Heart left ventricle (tissue), 16 donors: Measurements from ENCODE around the gene PDCD6IP. TPM values are rescaled to one million over a fixed set of nuclear protein-coding genes. Genes with fewer than 3 reads are reported as not detected.
"Not testable (repeated sequence)": the region's sequence is repeated elsewhere in the genome, so short reads cannot be mapped to it uniquely, and the experiment has no call there.

Source experiments
- ATAC-seq, 4 donors: fragments of 200-7000 bp; cut with Tn5 transposase; one replicate each; pipeline ENCODE4 v1.9.1; 2020 to 2022; ENCODE audit warnings: moderate library complexity in 4 of 4, mild to moderate bottlenecking in 3 of 4, moderate number of reproducible peaks in 1 of 4
- DNase-seq, 5 donors: peaks; one replicate each; pipeline ENCODE4 v3.0.0-alpha.2; 2020
- H3K27ac ChIP-seq, 12 donors: fragments of 200-600 bp; sonication (generic) in 4 of 12; one replicate each; pipeline versions ENCODE4 v1.5.0 to v1.8.0; 2016 to 2022; ENCODE audit warnings: mild to moderate bottlenecking in 2 of 12
- H3K27me3 ChIP-seq, 9 donors: fragments of 200-600 bp; sonication (generic) in 2 of 9; one replicate each; pipeline versions ENCODE4 v1.5.1 to v1.8.0; 2016 to 2022; ENCODE audit warnings: mild to moderate bottlenecking in 3 of 9
- H3K36me3 ChIP-seq, 9 donors: fragments of 200-600 bp; sonication (generic) in 2 of 9; one replicate each; pipeline versions ENCODE4 v1.5.0 to v1.8.0; 2018 to 2022; ENCODE audit warnings: mild to moderate bottlenecking in 2 of 9
- H3K4me1 ChIP-seq, 12 donors: fragments of 200-600 bp; sonication (generic) in 4 of 12; one replicate each; pipeline versions ENCODE4 v1.5.0 to v1.8.0; 2016 to 2022; ENCODE audit warnings: mild to moderate bottlenecking in 3 of 12
- H3K4me3 ChIP-seq, 12 donors: fragments of 200-600 bp; sonication (generic) in 4 of 12; one replicate each; pipeline versions ENCODE4 v1.5.0 to v1.8.0; 2017 to 2022; ENCODE audit warnings: mild to moderate bottlenecking in 9 of 12, moderate library complexity in 4 of 12
- H3K9me3 ChIP-seq, 12 donors: fragments of 200-600 bp; sonication (generic) in 4 of 12; one replicate each; pipeline versions ENCODE4 v1.5.0 to v1.8.0; 2016 to 2022; ENCODE audit warnings: mild to moderate bottlenecking in 1 of 12
- POLR2A ChIP-seq, 2 donors: fragments of 450-650 bp; IDR thresholded peaks; one replicate each; pipeline ENCODE4 v1.6.1; 2017; ENCODE audit warnings: antibody characterized with exemption in 2 of 2, mild to moderate bottlenecking in 2 of 2, moderate library complexity in 2 of 2
- WGBS, 4 donors: extraction: QIAGEN DNeasy Blood & Tissue Kit in 2 of 4; methylation state at CpG; one replicate each; pipeline versions ENCODE4 v1.1.5 to v1.1.7; 2013 to 2018; 5-methylcytosine and 5-hydroxymethylcytosine counted together
- intact Hi-C, 10 donors: fragments of 100-400 bp; cut with DNase I; formaldehyde crosslinking; loops; one replicate each; pipeline versions ENCODE4 v1.11.1 to v1.14.2; 2022
- polyA plus RNA-seq, 2 donors: library from polyadenylated mRNA; stranded (reverse); fragments of 200-250 nt; gene quantifications; one replicate each; pipeline ENCODE4 v1.2.3, GENCODE V29; 2013
- total RNA-seq, 9 donors: library from RNA; depleted of rRNA in 2 of 9; stranded (reverse); fragments of >200 nt in 2 of 9; fragmentation: NEBNext Ultra II Directional in 3 of 9; extraction: Animal tissue kit (Norgen Biotek cat#: 25700) in 3 of 9; gene quantifications; one replicate each; pipeline versions ENCODE4 v1.1.0 to v1.2.4, GENCODE V29; 2016 to 2023
- TF ChIP-seq, protein P1 (sequence below), 12 donors: fragments of 200-600 bp; sonication (generic) in 4 of 12; IDR thresholded peaks; one replicate each; pipeline versions ENCODE4 v1.5.0 to v1.8.0; 2018 to 2022; ENCODE audit warnings: antibody characterized with exemption in 12 of 12, mild to moderate bottlenecking in 5 of 12
- donor health status: ischemic (EF 13 %, LVEDD 7.1; RV severe dilation, severe dysfunction).
- donor health status: healthy with polysubstance abuse.
- donor health status: DM: no; HTN: yes; CAD: no.
- donor health status: DM: no; HTN: no; CAD: no.
- donor health status: ischemic (EF 25% LVEDD 6.9; RV normal size, moderate dysfunction).
- donor health status: ischemic (EF 25% LVEDD 5.7; RV mildly dilated, moderate dysfunction).
- donor health status: healthy.
- donor health status: DM: yes; HTN: yes; CAD: no.
- donor health status: ischemic (EF 35%, LVEDD 5.7; RV mildly dilated, moderate dysfunction).
- donor health status: nonischemic (EF 11% LVEDD 7.7; RV severe dilation, severe dysfunction).
- donor health status: DM: yes; HTN: yes; CAD: no.
- donor health status: PGD.
- donor health status: ischemic (EF 29% LVEDD 5.4; RV normal size, mild dysfunction).
- donor health status: nonischemic (EF 23%, LVEDD 6.1; RV moderate dilation, normal function).

PDCD6IP gene
- total and polyA plus RNA-seq, 11 donors, result 25.8 to 205 (median 143) TPM

DNA sequence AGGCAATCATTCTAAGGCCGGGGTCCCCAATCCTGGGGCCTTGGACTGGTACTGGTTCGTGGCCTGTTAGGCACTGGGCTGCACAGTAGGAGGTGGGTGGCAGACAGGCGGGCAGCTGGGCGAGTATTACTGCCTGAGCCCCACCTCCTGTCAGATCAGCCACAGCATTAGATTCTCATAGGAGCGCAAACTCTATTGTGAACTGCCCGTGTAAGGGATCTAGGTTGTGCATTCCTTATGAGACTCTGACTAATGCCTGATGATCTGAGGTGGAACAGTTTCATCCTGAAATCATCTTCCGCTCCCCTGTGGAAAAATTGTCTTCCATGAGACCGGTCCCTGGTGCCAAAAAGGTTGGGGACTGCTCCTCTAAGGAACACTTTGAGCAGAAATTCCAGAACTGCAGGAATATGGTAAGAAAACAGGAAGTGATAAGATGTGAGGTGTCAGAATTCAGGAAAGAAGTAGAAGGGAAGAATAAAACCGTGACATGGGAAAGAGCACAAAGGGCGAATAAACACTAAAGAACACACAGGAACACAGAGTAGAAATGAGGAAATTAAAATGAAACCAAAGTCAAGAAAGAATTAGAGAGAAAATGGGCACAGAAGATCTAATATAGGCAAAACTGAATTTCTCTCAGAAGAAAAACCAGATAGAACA lies 57.6 kb downstream of the PDCD6IP start:
- DNase-seq (no peak), ATAC-seq (no peak)
- Histone ChIP-seq H3K27me3 (no peaks in the 10 kb centered on the region), H3K27ac (no peak overlapping the region), H3K4me3 (no peak overlapping the region), H3K4me1 (peaks cover 0 to 8% (median 0%) of the 10 kb centered on the region in 12 donors), H3K9me3 (no peaks in the 10 kb centered on the region), H3K36me3 (peaks cover 0 to 94% (median 60%) of the 10 kb centered on the region in 9 donors)
- TF ChIP-seq POLR2A (IDR thresholded peaks at IDR 0.05), result no peak
- TF ChIP-seq, protein P1, sequence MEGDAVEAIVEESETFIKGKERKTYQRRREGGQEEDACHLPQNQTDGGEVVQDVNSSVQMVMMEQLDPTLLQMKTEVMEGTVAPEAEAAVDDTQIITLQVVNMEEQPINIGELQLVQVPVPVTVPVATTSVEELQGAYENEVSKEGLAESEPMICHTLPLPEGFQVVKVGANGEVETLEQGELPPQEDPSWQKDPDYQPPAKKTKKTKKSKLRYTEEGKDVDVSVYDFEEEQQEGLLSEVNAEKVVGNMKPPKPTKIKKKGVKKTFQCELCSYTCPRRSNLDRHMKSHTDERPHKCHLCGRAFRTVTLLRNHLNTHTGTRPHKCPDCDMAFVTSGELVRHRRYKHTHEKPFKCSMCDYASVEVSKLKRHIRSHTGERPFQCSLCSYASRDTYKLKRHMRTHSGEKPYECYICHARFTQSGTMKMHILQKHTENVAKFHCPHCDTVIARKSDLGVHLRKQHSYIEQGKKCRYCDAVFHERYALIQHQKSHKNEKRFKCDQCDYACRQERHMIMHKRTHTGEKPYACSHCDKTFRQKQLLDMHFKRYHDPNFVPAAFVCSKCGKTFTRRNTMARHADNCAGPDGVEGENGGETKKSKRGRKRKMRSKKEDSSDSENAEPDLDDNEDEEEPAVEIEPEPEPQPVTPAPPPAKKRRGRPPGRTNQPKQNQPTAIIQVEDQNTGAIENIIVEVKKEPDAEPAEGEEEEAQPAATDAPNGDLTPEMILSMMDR (IDR thresholded peaks at IDR 0.05), result no peak
- WGBS, 4 donors, result 81 to 91% (median 85%) methylated on average over 10 of the region's 10 CpGs
- intact Hi-C loops, result no loop called here

DNA sequence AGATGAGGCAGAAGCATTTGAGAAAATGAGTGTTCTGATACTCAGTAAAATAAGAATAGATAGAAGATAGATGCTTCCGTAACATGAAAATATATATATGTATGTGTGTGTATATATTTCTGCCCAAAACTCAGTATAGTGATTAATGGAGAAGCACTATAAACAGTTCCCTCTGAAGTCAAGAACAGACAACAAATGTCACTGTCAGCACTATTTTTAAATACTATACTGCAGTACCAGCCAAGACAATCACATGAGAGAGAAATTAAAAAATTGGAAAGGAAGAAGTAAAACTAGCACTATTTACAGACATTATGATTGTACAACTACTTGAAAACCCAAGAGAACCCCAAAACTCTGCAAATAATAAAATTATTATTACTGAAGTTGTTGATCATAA lies 59.3 kb downstream of the PDCD6IP start:
- H3K27ac ChIP-seq, H3K4me3 ChIP-seq, intact Hi-C loops, H3K27me3 ChIP-seq, DNase-seq, H3K9me3 ChIP-seq, H3K4me1 ChIP-seq: not testable (repeated sequence)
- peaks cover 0 to 93% (median 61%) of the 10 kb centered on the region in 9 donors for H3K36me3 ChIP-seq
- 64 to 75% (median 65%) methylated on average over 1 of the region's 1 CpG for WGBS, 4 donors
- peak in 2 of 4 donors; percentile 41 to 67 for ATAC-seq

DNA sequence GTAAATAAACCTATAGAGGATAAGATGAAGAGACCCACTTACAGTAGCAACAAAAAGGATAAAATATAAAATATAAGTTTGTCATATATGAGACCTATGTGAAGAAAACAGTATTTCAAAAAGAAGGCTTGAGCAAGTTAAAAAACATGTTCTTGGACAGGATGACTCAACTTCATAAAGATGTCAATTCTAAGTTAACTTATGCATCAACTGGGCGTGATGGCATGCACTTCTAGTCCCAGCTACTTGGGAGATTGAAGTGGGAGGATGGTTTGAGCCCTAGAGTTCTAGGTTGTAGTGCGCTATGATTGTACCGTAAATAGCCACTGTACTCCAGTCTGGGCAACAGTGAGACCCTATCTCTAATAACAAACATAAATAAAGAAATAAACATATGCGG lies 59.7 kb downstream of the PDCD6IP start:
- no peaks in the 10 kb centered on the region for H3K27me3 ChIP-seq
- H3K4me1 ChIP-seq, result peaks cover 0 to 8% (median 0%) of the 10 kb centered on the region in 12 donors
- H3K36me3 ChIP-seq, result peaks cover 0 to 93% (median 61%) of the 10 kb centered on the region in 9 donors
- H3K4me3 ChIP-seq, result no peak overlapping the region
- no peak for DNase-seq
- no peak for TF ChIP-seq POLR2A (IDR thresholded peaks at IDR 0.05)
- TF ChIP-seq, protein P1 (IDR thresholded peaks at IDR 0.05), result no peak
- intact Hi-C loops, result no loop called here
- no peaks in the 10 kb centered on the region for H3K9me3 ChIP-seq
- 95 to 99% (median 98%) methylated on average over 4 of the region's 4 CpGs for WGBS, 4 donors
- peak in 1 of 4 donors; percentile 39 for ATAC-seq
- H3K27ac ChIP-seq, result no peak overlapping the region

DNA sequence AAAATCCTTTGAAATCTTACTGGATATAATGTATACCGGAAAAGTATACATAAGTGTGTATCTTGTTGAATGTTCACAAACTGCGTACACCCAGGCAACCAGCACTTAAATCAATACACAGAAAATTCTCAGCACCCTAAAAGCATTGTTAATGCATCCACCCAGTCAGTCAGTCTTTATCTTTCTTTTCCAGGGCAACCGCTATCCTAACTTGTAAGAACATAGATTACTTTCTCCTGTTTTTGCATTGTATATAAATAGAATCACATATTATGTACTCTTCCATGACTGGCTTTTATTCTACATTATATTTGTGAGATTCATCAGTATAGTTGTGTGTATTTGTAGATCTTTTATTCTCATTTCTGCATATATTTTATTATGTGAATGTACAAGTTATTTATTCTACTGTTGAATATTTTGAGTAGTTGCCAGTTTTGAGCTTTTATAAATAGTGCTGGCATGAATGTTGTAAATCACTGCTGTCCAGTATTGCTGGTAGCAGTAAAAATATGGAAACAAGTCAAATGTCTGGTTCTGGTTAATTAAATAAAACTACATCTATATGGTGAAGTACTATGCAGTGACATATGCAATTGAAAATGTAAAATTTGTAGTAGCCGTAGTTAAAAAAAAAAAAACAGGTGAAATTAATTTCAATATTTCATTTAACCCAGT lies 62.1 kb downstream of the PDCD6IP start:
- H3K27me3 ChIP-seq, result no peaks in the 10 kb centered on the region
- DNase-seq (no peak), ATAC-seq (peak in 1 of 4 donors; percentile 31)
- peaks cover 0 to 93% (median 62%) of the 10 kb centered on the region in 9 donors for H3K36me3 ChIP-seq
- H3K9me3 ChIP-seq, result no peaks in the 10 kb centered on the region
- peaks cover 0 to 6% (median 0%) of the 10 kb centered on the region in 12 donors for H3K4me1 ChIP-seq
- no peak for TF ChIP-seq POLR2A (IDR thresholded peaks at IDR 0.05)
- TF ChIP-seq, protein P1 (IDR thresholded peaks at IDR 0.05), result no peak
- H3K27ac ChIP-seq, result no peak overlapping the region
- intact Hi-C loops, result no loop called here
- 61 to 70% (median 65%) methylated on average over 4 of the region's 4 CpGs for WGBS, 4 donors
- H3K4me3 ChIP-seq, result no peak overlapping the region
